Muscle layer of duodenum (tissue), 2 donors: Measurements from ENCODE around the gene STIM1.
A peak's percentile ranks its signal among the peaks of the same experiment; 100 is the strongest.

Experiments
- H3K27ac ChIP-seq: one replicate; pipeline ENCODE4 v1.7.0; 2013; ENCODE audit warnings: mild to moderate bottlenecking, low read length
- H3K27me3 ChIP-seq: one replicate; pipeline ENCODE4 v1.7.0; 2013; ENCODE audit warnings: low read depth, mild to moderate bottlenecking, control low read depth, low read length
- H3K36me3 ChIP-seq, 2 donors: one replicate each; pipeline ENCODE4 v1.7.0; 2013; ENCODE audit warnings: low read length in 2 of 2, control low read depth in 1 of 2, mild to moderate bottlenecking in 1 of 2; ENCODE audit not compliant: insufficient read depth in 2 of 2, control insufficient read depth in 1 of 2
- H3K4me1 ChIP-seq, 2 donors: one replicate each; pipeline ENCODE4 v1.7.0; 2013; ENCODE audit warnings: low read length in 2 of 2, mild to moderate bottlenecking in 2 of 2, control low read depth in 1 of 2, moderate library complexity in 1 of 2; ENCODE audit not compliant: insufficient read depth in 2 of 2, control insufficient read depth in 1 of 2
- H3K4me3 ChIP-seq, 2 donors: one replicate each; pipeline ENCODE4 v1.7.0; 2013; ENCODE audit warnings: low read length in 2 of 2, low read depth in 1 of 2, mild to moderate bottlenecking in 1 of 2
- H3K9me3 ChIP-seq, 2 donors: one replicate each; pipeline ENCODE4 v1.7.0; 2013; ENCODE audit warnings: low read length in 2 of 2, control low read depth in 1 of 2, mild to moderate bottlenecking in 1 of 2; ENCODE audit not compliant: control insufficient read depth in 1 of 2
- donor health status: healthy.

STIM1 gene

DNA sequence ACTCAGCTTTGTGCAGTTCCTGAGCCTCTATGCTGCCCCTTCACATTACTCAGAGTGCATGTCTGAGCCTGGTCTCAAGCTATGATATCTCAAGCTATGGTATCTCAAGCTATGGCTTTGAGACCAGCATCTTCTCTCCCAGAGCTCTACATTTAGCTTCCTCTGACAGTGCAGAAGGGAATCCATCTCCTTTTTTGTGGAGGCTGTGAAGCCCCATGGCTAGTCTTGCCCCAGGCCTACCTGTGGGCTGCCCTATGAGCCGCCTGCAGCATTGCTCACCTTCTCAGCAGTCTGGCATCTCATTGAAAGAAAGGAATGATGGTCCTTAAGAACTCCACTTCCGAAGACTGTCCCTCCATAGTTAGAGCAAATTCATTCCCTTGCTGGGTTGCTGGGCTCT lies 34.5 kb upstream of the STIM1 start:
- no peaks in the 10 kb centered on the region for H3K4me1 ChIP-seq
- H3K27me3 ChIP-seq: no peaks in the 10 kb centered on the region
- no peak overlapping the region for H3K27ac ChIP-seq
- H3K9me3 ChIP-seq: no peaks in the 10 kb centered on the region
- no peak overlapping the region for H3K4me3 ChIP-seq
- peaks cover 2 to 3% of the 10 kb centered on the region in 2 donors for H3K36me3 ChIP-seq

DNA sequence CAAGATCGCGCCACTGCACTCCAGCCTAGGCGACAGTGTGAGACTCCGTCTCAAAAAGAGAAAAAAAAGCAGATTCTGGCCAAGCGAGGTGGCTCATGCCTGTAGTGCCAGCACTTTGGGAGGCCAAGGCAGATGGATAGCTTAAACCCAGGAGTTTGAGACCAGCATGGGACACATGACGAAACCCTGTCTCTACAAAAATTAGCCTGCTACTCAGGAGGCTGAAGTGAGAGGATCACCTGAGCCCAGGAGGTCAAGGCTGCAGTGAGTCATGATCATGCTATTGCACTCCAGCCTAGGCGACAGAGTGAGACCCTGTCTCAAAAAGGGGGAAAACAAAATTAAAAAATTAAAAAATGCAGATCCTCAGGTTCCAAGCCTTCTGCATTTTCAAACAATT lies 33.2 kb upstream of the STIM1 start:
- H3K36me3 ChIP-seq: peaks cover 15 to 16% of the 10 kb centered on the region in 2 donors
- H3K27me3 ChIP-seq: no peaks in the 10 kb centered on the region
- no peaks in the 10 kb centered on the region for H3K4me1 ChIP-seq
- no peaks in the 10 kb centered on the region for H3K9me3 ChIP-seq
- no peak overlapping the region for H3K4me3 ChIP-seq
- H3K27ac ChIP-seq: no peak overlapping the region

DNA sequence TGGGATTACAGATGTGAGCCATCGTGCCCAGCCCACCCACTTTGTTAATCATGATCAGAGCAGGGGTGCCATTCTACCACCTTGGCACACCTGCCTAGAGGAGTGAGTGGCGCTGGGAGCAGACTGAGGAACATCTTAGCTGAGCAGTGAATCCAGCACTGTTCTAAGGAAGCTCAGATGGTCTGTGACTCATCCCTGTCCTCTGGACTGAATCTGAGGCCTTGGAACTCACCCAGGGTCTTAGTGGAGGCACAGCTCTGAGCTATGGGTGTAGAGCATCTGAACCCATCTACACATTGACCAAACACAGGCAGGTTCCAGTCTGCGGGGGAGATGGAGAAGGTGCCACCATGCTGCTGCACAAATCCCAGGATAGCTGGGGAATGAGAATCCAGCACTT lies 32.2 kb upstream of the STIM1 start:
- no peak overlapping the region for H3K27ac ChIP-seq
- H3K36me3 ChIP-seq: peaks cover 23 to 26% of the 10 kb centered on the region in 2 donors
- no peak overlapping the region for H3K4me3 ChIP-seq
- no peaks in the 10 kb centered on the region for H3K4me1 ChIP-seq
- H3K27me3 ChIP-seq: no peaks in the 10 kb centered on the region
- H3K9me3 ChIP-seq: no peaks in the 10 kb centered on the region

DNA sequence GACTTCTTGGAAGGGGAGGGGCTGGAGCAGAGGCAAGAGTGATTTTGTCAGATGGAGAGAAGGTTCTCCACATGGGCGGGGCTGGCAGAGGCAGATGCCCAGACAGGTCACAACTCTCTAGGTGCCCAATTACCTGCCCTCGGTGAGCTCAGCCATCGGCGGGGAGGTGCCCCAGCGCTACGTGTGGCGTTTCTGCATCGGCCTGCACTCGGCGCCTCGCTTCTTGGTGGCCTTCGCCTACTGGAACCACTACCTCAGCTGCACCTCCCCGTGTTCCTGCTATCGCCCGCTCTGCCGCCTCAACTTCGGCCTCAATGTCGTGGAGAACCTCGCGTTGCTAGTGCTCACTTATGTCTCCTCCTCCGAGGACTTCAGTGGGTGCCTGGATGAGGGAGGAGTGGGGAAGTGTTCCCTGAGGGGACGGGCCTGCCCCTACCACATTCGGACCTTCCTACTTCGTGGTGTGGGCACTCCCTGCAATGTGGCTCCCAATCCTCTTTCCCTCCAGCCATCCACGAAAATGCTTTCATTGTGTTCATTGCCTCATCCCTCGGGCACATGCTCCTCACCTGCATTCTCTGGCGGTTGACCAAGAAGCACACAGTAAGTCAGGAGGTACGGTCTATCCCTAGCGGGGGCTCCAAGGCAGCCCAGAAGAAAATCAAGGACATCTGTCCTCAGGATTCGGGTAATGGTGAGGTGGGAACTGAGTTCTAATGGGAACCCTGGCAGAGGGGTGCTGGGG lies 31.5 kb upstream of the STIM1 start:
- no peaks in the 10 kb centered on the region for H3K9me3 ChIP-seq
- H3K4me1 ChIP-seq: no peaks in the 10 kb centered on the region
- no peaks in the 10 kb centered on the region for H3K27me3 ChIP-seq
- no peak overlapping the region for H3K4me3 ChIP-seq
- H3K36me3 ChIP-seq: peaks cover 23 to 26% of the 10 kb centered on the region in 2 donors
- H3K27ac ChIP-seq: no peak overlapping the region

DNA sequence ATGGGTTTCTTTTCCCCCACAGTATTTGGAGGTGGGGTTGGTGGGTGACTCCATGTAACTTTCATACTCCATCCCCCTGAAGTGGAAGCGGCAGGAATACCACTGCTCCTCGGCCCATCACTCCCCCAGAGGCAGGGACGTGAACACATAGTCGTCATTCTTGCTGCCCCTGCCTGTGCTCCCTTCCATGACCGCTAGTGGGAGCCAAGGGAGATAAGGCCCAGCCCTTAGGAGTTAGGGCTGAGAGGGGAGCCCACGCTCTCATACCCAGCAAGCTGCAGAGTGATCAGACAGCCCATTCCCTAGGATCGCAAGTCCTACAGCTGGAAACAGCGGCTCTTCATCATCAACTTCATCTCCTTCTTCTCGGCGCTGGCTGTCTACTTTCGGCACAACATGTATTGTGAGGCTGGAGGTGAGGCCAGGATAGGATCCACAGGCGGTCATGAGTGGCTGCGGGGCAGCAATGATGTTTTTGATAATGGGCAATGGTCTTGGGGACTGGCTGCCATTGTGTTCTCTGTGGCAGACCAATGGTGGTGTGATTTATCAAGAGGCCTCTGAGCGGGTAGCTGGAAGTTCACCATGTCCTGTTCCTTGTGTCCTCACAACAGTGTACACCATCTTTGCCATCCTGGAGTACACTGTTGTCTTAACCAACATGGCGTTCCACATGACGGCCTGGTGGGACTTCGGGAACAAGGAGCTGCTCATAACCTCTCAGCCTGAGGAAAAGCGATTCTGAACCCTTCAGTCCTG lies 30.6 kb upstream of the STIM1 start:
- Histone ChIP-seq H3K4me1 (no peaks in the 10 kb centered on the region), H3K27me3 (no peaks in the 10 kb centered on the region), H3K27ac (no peak overlapping the region), H3K4me3 (no peak overlapping the region), H3K9me3 (no peaks in the 10 kb centered on the region), H3K36me3 (peaks cover 23 to 29% of the 10 kb centered on the region in 2 donors)

DNA sequence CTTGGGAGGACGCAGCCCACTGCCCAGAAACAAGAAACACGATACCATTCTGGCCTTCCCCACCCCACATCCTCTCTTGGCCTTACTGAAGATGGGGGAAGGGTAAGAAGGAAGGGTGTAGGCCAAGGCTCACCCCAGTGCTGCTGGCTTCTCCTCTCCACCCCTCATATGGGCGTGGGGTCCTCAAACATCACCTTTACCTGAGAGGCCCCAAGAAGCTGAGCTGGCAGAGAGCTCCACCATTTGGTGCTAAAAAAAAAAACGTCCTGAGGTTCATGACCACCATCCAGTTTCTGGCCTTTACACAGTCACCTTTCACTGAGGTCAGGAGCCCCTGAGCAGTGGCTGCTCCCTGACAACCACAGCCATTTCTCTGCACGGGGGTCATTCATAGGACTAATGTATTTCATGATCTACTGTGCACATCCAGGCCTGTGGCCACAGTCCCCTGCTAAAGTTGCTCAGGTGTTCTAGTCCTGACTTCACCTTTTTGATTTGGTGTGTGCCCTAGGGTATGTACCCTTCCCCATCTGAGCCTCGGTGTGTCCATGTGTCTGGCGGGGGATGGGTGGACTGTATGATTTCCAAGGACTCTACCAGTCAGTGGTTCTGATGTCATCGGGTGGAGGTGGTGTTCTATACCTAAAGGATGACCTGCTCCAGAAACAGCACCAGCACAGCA lies 29.9 kb upstream of the STIM1 start:
- Histone ChIP-seq H3K4me3 (no peak overlapping the region), H3K4me1 (no peaks in the 10 kb centered on the region), H3K27ac (no peak overlapping the region), H3K27me3 (no peaks in the 10 kb centered on the region), H3K36me3 (peaks cover 23 to 32% of the 10 kb centered on the region in 2 donors), H3K9me3 (no peaks in the 10 kb centered on the region)

DNA sequence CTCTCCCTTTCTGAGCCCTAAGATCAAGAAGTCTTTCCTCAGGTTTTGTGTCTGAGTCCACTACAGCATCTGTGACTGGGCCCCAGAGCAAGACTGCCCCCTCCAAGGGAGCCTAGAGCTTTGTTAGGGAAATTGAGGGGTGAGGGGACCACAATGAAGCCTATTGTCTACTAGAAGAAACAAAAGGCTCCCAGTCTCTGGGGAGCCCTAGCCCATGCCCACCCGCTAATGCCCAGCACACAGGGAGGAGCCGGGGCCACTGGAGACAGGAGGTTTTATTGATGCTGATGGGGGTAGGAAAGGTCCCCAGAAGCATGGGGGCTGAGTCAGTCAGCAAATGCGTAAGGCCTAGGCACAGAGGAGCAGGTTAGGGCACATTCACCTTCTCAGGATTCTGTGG lies 28.7 kb upstream of the STIM1 start:
- no peak overlapping the region for H3K27ac ChIP-seq
- no peaks in the 10 kb centered on the region for H3K9me3 ChIP-seq
- H3K4me1 ChIP-seq: no peaks in the 10 kb centered on the region
- H3K27me3 ChIP-seq: no peaks in the 10 kb centered on the region
- H3K4me3 ChIP-seq: no peak overlapping the region
- H3K36me3 ChIP-seq: peaks cover 23 to 34% of the 10 kb centered on the region in 2 donors

DNA sequence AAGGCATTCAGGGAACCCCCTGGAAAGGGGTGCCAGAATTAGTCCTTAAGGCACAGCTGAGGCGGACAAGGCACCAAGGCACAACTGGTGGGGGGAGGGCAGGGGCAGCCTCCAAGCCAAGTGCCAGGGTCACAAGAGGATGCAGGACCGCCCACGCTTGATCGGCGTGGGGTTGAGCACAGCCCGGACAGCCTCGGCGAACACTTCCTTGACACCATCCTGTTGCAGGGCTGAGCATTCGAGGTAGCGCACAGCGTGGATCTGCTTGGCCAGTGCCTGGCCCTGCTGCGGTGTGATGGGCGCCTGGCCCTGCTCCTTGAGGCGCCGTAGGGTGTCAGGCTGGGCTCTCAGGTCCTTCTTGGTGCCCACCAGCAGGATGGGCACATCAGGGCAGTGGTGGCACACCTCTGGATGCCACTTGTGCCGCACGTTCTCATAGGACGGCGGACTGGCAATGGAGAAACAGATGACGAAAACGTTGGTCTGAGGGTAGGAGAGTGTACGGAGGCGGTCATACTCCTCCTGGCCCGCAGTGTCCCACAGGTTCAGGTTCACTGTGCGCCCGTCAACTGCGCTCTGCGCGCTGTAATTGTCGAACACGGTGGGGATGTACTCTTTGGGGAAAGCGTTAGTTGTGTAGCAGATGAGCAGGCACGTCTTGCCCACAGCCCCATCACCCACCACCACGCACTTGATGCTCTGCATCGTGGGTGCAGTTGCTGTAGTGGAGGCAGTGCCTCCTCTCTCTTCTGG lies 27.9 kb upstream of the STIM1 start:
- Histone ChIP-seq H3K4me3 (no peak overlapping the region), H3K27ac (no peak overlapping the region), H3K27me3 (no peaks in the 10 kb centered on the region), H3K4me1 (peaks cover 4 to 8% of the 10 kb centered on the region in 2 donors), H3K36me3 (peaks cover 23 to 34% of the 10 kb centered on the region in 2 donors), H3K9me3 (no peaks in the 10 kb centered on the region)

DNA sequence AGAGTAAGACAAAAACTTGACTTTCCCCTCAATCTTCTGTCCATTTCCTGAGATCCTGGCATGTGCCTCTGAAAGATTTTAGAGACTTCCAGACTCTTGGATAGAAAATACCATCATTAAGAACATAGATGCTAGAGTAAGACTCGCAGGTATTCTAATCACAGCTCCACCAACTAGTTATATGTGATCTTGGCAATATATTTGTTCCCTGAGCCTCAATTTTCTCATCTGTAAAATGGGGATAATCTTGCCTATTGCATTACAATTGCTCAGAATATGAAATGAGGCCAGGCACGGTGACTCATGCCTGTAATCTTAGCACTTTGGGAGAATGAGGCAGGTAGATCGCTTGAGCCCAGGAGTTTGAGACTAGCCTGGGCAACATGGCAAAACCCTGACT lies 25.4 kb upstream of the STIM1 start:
- H3K27me3 ChIP-seq: no peaks in the 10 kb centered on the region
- peaks cover 12 to 18% of the 10 kb centered on the region in 2 donors for H3K4me1 ChIP-seq
- H3K36me3 ChIP-seq: peaks cover 23 to 34% of the 10 kb centered on the region in 2 donors
- no peak overlapping the region for H3K27ac ChIP-seq
- H3K4me3 ChIP-seq: no peak overlapping the region
- H3K9me3 ChIP-seq: no peaks in the 10 kb centered on the region

DNA sequence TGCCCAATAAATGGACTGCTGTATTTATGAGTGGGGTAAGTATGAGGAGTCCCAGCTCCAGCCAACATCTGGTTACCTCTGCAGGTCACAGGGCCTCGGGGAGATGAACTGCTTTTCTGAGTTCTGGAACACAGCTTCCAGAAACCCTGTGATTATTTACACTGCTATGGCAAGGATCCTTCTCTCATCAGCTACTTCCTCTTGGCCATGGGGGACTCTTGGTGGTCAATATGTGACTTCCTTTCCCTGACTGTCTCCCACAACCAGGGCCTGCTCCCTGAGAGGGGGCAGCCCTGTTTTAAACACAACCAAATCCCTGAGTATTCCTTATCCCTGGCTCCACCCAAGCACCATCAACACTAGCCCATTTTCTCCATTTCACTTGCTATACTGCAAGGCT lies 24.7 kb upstream of the STIM1 start:
- Histone ChIP-seq H3K36me3 (peaks cover 23 to 32% of the 10 kb centered on the region in 2 donors), H3K4me1 (peaks cover 12 to 24% of the 10 kb centered on the region in 2 donors), H3K27ac (peak overlapping the region; percentile 39), H3K27me3 (no peaks in the 10 kb centered on the region), H3K9me3 (no peaks in the 10 kb centered on the region), H3K4me3 (no peak overlapping the region)
